ENCODE measurements around the gene ROCK2. TPM values are rescaled to one million over a fixed set of nuclear protein-coding genes. Genes with fewer than 3 reads are reported as not detected.

ROCK2 gene
- total and polyA plus RNA-seq, 2 of the 13 experiments (the other 11 are each of a cell fraction or from before 2014, with no cell fraction given): 38.1 to 119 TPM

- 0 out of 2 replicates have a peak, but pooled peaks have one; percentile 1 for TF ChIP-seq ARID5B (CRISPR knock-in tag; IDR thresholded peaks at IDR 0.05)
- TF ChIP-seq ZC3H13 (CRISPR knock-in tag; IDR thresholded peaks at IDR 0.05): no peak
- TF ChIP-seq HOXA5 (CRISPR knock-in tag; IDR thresholded peaks at IDR 0.05): 0 out of 2 replicates have a peak, but pooled peaks have one; percentile 31
- 0 out of 2 replicates have a peak, but pooled peaks have one; percentile 24 for TF ChIP-seq FIP1L1 (IDR thresholded peaks at IDR 0.05; ENCODE audit: borderline replicate concordance, insufficient read depth, low read depth, low read length)
- TF ChIP-seq ZNF34 (CRISPR knock-in tag; IDR thresholded peaks at IDR 0.05; ENCODE audit: borderline replicate concordance): no peak
- TF ChIP-seq GFI1 (CRISPR knock-in tag; IDR thresholded peaks at IDR 0.05; ENCODE audit: borderline replicate concordance): no peak
- no peak for TF ChIP-seq HNRNPL (IDR thresholded peaks at IDR 0.05; ENCODE audit: low read depth, low read length)
- no peak for TF ChIP-seq SP5 (CRISPR knock-in tag; IDR thresholded peaks at IDR 0.05; ENCODE audit: borderline replicate concordance, low read depth)
- no peak for TF ChIP-seq SMARCC2 (IDR thresholded peaks at IDR 0.05)
- TF ChIP-seq HNRNPH1 (optimal IDR thresholded peaks at IDR 0.05; ENCODE audit: low read depth, low read length): no peak
Measured at GRCh38 chr2:11133936-11134320, 210.5 kb downstream of the ROCK2 start (continued).

Measured in HepG2 (cell line).